Neuronal stem cell (in vitro differentiated cells): Measurements from ENCODE around the gene MTERF4.

Source experiments
- DNase-seq: peaks from one replicate; pipeline ENCODE4 v3.0.0-alpha.2; 2013; ENCODE audit warnings: low spot score
- H2AFZ ChIP-seq: one replicate; pipeline ENCODE4 v1.6.1; 2013; ENCODE audit warnings: mild to moderate bottlenecking, low read length, inconsistent platforms
- H2AK5ac ChIP-seq: 2 replicates; pipeline ENCODE4 v1.6.1; 2013; ENCODE audit warnings: low read depth, mild to moderate bottlenecking, inconsistent platforms, low read length, moderate library complexity, mixed read lengths
- H2BK120ac ChIP-seq: 2 replicates; pipeline ENCODE4 v1.6.1; 2013; ENCODE audit warnings: low read depth, mild to moderate bottlenecking, inconsistent platforms, low read length, moderate library complexity, mixed read lengths
- H2BK12ac ChIP-seq: one replicate; pipeline ENCODE4 v1.6.1; 2013; ENCODE audit warnings: low read length, inconsistent platforms
- H2BK15ac ChIP-seq: 2 replicates; pipeline ENCODE4 v1.6.1; 2013; ENCODE audit warnings: mild to moderate bottlenecking, low read length, inconsistent platforms, mixed read lengths
- H2BK5ac ChIP-seq: one replicate; pipeline ENCODE4 v1.6.1; 2013; ENCODE audit warnings: inconsistent platforms, mild to moderate bottlenecking, low read length, moderate library complexity
- H3K14ac ChIP-seq: one replicate; pipeline ENCODE4 v1.6.1; 2013; ENCODE audit warnings: low read length, inconsistent platforms
- H3K18ac ChIP-seq: 2 replicates; pipeline ENCODE4 v1.6.1; 2013; ENCODE audit warnings: low read length, inconsistent platforms
- H3K23ac ChIP-seq: 2 replicates; pipeline ENCODE4 v1.6.1; 2013; ENCODE audit warnings: low read depth, mild to moderate bottlenecking, mixed read lengths, low read length, inconsistent platforms; ENCODE audit not compliant: poor library complexity
- H3K27ac ChIP-seq: replicated peaks from 3 replicates; pipeline ENCODE4 v1.5.1; 2013; ENCODE audit warnings: low read length, inconsistent platforms
- H3K27me3 ChIP-seq, 3 experiments: 2 replicates each; pipeline ENCODE4 v1.6.1; 2013; ENCODE audit warnings: low read length in 3 of 3, mild to moderate bottlenecking in 2 of 3, inconsistent platforms in 1 of 3, low read depth in 1 of 3, mixed read lengths in 1 of 3, moderate library complexity in 1 of 3; ENCODE audit not compliant: control insufficient read depth in 3 of 3, insufficient read depth in 3 of 3
- H3K36me3 ChIP-seq, 2 donors: replicated peaks in 1 of 2; 2 replicates each; pipeline ENCODE4 v1.6.1; 2013; ENCODE audit warnings: low read length in 2 of 2; ENCODE audit not compliant: control insufficient read depth in 2 of 2, insufficient read depth in 2 of 2
- H3K4ac ChIP-seq: 2 replicates; pipeline ENCODE4 v1.6.1; 2013; ENCODE audit warnings: inconsistent platforms, mild to moderate bottlenecking, low read length, moderate library complexity
- H3K4me1 ChIP-seq, 2 donors: 1 replicate in 1 of 2; 2 replicates in 1 of 2; pipeline ENCODE4 v1.6.1; 2013; ENCODE audit warnings: low read length in 2 of 2, low read depth in 1 of 2; ENCODE audit not compliant: control insufficient read depth in 2 of 2, insufficient read depth in 1 of 2
- H3K4me2 ChIP-seq: one replicate; pipeline ENCODE4 v1.6.1; 2013; ENCODE audit warnings: mild to moderate bottlenecking, low read length, inconsistent platforms; ENCODE audit not compliant: insufficient read depth, poor library complexity, severe bottlenecking
- H3K4me3 ChIP-seq, 2 donors: 2 replicates each; pipeline ENCODE4 v1.5.1; 2013; ENCODE audit warnings: low read length in 2 of 2, mild to moderate bottlenecking in 2 of 2, inconsistent platforms in 1 of 2, moderate library complexity in 1 of 2
- H3K79me1 ChIP-seq: one replicate; pipeline ENCODE4 v1.6.1; 2013; ENCODE audit warnings: low read depth, mild to moderate bottlenecking, inconsistent platforms, low read length, moderate library complexity
- H3K9ac ChIP-seq: one replicate; pipeline ENCODE4 v1.6.1; 2013; ENCODE audit warnings: mild to moderate bottlenecking, low read depth, low read length, inconsistent platforms; ENCODE audit not compliant: poor library complexity
- H3K9me3 ChIP-seq, 2 donors: replicated peaks in 1 of 2; 2 replicates each; pipeline versions ENCODE3 to v1.6.1; 2013; ENCODE audit warnings: low read length in 2 of 2, mild to moderate bottlenecking in 2 of 2, inconsistent platforms in 1 of 2, low read depth in 1 of 2, mixed read lengths in 1 of 2, moderate library complexity in 1 of 2; ENCODE audit not compliant: control insufficient read depth in 2 of 2, insufficient read depth in 1 of 2
- H4K8ac ChIP-seq: one replicate; pipeline ENCODE4 v1.6.1; 2013; ENCODE audit warnings: low read depth, mild to moderate bottlenecking, inconsistent platforms, low read length, moderate library complexity
- H4K91ac ChIP-seq: one replicate; pipeline ENCODE4 v1.6.1; 2013; ENCODE audit warnings: low read length, low read depth, mild to moderate bottlenecking, inconsistent platforms; ENCODE audit not compliant: poor library complexity
- WGBS, 2 donors: extraction: QIAGEN DNeasy Blood & Tissue Kit; methylation state at CpG; one replicate each; pipeline ENCODE4 v1.1.7; 2013; ENCODE audit warnings: missing lambda C conversion rate in 2 of 2, mixed read lengths in 1 of 2; ENCODE audit not compliant: insufficient read length in 2 of 2, insufficient replicate concordance in 1 of 2; ENCODE audit errors: extremely low coverage in 2 of 2; 5-methylcytosine and 5-hydroxymethylcytosine counted together

MTERF4 gene

DNA sequence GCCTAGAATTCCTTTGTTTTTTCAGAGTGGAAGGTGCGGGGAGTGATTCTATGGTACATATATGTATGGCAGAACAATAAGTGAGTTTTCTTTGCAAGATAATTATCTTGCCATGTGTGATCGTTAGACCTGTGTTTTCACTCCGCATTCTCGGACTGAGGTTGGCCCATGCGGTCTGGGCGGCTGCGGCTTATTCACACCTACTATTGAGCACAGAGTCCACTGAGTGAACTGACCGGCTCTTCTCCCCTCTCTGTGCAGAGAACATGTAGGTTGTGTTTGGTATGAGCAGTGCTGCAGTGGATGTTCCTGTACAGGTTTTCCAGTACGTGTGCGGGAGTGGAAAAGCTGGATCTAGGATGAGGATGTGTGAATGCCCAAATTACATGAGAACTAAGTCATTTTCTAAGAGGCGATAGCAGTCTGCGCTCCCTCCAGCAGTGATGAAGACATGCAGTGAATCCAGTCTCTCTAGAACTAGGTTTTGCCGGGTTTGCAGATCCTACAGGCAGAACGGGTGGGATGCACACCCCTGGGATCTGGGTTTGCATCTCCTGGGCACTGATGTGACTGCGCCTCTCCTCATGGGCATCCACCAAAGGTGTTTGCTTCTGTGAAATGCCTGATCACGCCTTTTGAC is 27.1 kb downstream of the MTERF4 start:
- H3K9me3 ChIP-seq: no peaks in the 10 kb centered on the region
- no peak overlapping the region for H3K27ac ChIP-seq
- no peaks in the 10 kb centered on the region for H3K36me3 ChIP-seq
- no peak overlapping the region for H2BK15ac ChIP-seq
- no peak overlapping the region for H3K9ac ChIP-seq
- no peak overlapping the region for H3K4me3 ChIP-seq
- H3K4me2 ChIP-seq: no peak overlapping the region
- WGBS, 2 donors: no CpG with 5 or more reads among the region's 16 CpGs
- H4K91ac ChIP-seq: no peak overlapping the region
- H3K14ac ChIP-seq: no peak overlapping the region
- H2BK5ac ChIP-seq: no peak overlapping the region
- H3K4me1 ChIP-seq: peaks cover 6% of the 10 kb centered on the region in 2 donors
- H3K79me1 ChIP-seq: no peaks in the 10 kb centered on the region
- H3K18ac ChIP-seq: no peak overlapping the region
- no peak overlapping the region for H2AFZ ChIP-seq
- H4K8ac ChIP-seq: no peak overlapping the region
- H2AK5ac ChIP-seq: no peak overlapping the region
- no peak overlapping the region for H3K23ac ChIP-seq
- no peak overlapping the region for H2BK12ac ChIP-seq
- no peak overlapping the region for H3K4ac ChIP-seq
- no peak overlapping the region for H2BK120ac ChIP-seq
- peaks cover 0 to 2% (median 1%) of the 10 kb centered on the region in 3 experiments for H3K27me3 ChIP-seq
- no peak for DNase-seq

DNA sequence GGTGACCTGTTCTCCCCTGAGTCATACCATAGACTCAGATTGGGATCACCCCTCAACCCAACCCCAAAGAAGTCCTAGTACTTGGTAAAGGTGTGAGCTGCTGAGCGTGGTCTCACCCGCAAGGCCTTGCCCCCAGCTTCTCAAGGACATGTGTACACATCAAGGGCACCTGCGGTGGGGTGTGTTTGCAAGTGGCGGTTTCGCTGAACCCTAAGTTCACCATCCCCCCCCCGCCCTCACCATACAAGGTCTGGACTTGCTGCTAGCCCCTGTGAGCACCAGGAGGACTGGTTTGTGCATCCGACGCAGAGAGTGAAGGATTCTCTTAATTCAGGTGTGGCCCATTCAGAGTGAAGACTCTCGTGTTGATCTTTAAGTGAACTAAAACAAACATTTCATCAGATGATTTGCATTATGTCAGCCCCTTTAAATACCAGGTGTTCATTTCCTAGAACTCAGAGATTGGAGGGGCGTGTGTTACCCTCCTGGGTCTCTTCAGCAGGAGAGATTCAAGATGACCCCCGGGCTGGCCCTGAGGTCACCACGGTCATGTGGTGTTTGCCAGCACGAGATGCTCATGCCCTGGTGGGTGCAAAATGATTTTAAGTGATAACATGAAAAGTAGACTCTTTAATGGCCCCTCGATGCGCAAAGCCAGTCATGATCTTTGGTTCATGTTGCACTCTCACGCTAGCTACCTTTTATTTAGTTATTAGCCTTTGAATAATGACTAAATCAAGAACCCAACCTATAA is 27.8 kb downstream of the MTERF4 start:
- Histone ChIP-seq H3K14ac (no peak overlapping the region), H3K4me1 (peaks cover 6% of the 10 kb centered on the region in 2 donors), H3K27me3 (peaks cover 0 to 8% (median 2%) of the 10 kb centered on the region in 3 experiments), H3K27ac (no peak overlapping the region), H3K9me3 (no peaks in the 10 kb centered on the region), H3K18ac (no peak overlapping the region), H4K8ac (no peak overlapping the region), H2AFZ (no peak overlapping the region), H3K36me3 (no peaks in the 10 kb centered on the region), H2AK5ac (no peak overlapping the region), H3K4me3 (no peak overlapping the region), H3K4me2 (no peak overlapping the region), H3K23ac (no peak overlapping the region), H3K4ac (no peak overlapping the region), H3K9ac (no peak overlapping the region), H2BK15ac (no peak overlapping the region), H2BK12ac (no peak overlapping the region), H3K79me1 (peaks cover 3% of the 10 kb centered on the region), H4K91ac (no peak overlapping the region), H2BK5ac (peak overlapping the region; percentile 90), H2BK120ac (no peak overlapping the region)
- no CpG with 5 or more reads among the region's 16 CpGs for WGBS, 2 donors
- DNase-seq: no peak

DNA sequence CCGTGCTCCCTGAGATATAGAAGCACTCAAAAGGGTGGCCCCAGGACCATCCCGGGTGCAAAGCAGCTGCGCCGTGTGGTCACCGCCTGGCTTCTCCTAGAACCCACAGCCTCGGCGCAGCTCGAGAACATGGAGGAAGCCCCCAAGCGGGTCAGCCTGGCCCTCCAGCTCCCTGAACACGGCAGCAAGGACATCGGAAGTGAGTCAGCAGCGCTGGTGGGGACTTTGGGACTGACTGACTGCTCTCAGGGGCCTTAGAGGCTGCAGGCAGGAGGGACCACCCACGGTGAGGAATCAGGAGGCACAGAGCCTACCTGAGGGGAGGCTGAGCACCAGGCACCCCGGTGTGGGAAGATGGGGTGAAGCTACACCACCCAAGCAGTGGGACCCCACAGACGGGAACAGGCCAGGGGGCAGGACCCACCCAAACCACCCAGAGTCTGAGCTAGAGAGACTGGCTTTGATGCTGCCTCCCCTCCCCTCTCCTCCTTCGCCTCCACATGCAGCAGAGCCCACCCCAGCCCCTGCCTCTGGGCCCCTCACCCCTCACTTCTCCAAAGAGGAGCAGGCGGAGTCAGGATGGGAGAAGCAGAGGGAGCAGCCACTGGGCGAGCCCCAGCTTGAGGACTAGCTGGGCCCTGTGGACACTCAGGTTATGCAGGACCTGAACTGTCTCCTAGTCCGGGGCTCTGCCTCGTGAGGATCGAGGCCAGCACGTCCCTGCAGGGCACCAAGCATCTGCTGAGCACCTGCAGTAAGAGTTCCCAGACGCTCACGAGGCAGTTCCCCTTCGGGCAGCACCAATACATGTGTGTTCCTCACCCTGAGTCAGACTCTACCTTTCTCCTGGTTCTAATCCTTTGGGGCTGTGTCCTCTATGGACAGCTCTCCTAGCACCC is 28.7 kb downstream of the MTERF4 start:
- Histone ChIP-seq H3K27me3 (peaks cover 0 to 15% (median 2%) of the 10 kb centered on the region in 3 experiments), H2BK120ac (no peak overlapping the region), H3K4me1 (peaks cover 6% of the 10 kb centered on the region in 2 donors), H2AFZ (no peak overlapping the region), H3K9me3 (no peaks in the 10 kb centered on the region), H3K23ac (peak overlapping the region; percentile 85), H3K4ac (no peak overlapping the region), H4K91ac (no peak overlapping the region), H3K79me1 (peaks cover 3% of the 10 kb centered on the region), H3K18ac (peak overlapping the region; percentile 85), H2BK15ac (no peak overlapping the region), H3K27ac (no peak overlapping the region), H2AK5ac (peak overlapping the region; percentile 28), H2BK5ac (peak overlapping the region; percentile 90), H3K4me3 (no peak overlapping the region), H3K36me3 (no peaks in the 10 kb centered on the region), H2BK12ac (no peak overlapping the region), H3K4me2 (no peak overlapping the region), H3K14ac (peak overlapping the region; percentile 38), H3K9ac (no peak overlapping the region), H4K8ac (no peak overlapping the region)
- no peak for DNase-seq
- no CpG with 5 or more reads among the region's 25 CpGs for WGBS, 2 donors
